Fibroblast of gingiva (primary cell): ENCODE results near the gene PDE4D.
"Not testable (repeated sequence)": the region's sequence is repeated elsewhere in the genome, so short reads cannot be mapped to it uniquely, and the experiment has no call there.

Source experiments
- DNase-seq: peaks from one replicate; pipeline ENCODE4 v3.0.0-alpha.2; 2011; ENCODE audit warnings: low read depth

PDE4D gene

GRCh38 chr5:59327191-59327980 lies 566.1 kb downstream of the PDE4D start:
- no peak for DNase-seq

GRCh38 chr5:59326596-59326995 lies 566.9 kb downstream of the PDE4D start:
- DNase-seq: peak; percentile 12

GRCh38 chr5:59325070-59325469 lies 568.5 kb downstream of the PDE4D start:
- no peak for DNase-seq

GRCh38 chr5:59322894-59323293 lies 570.6 kb downstream of the PDE4D start:
- DNase-seq: no peak

- DNase-seq: no peak
These were observed 571.5 kb downstream of the PDE4D start for GRCh38 chr5:59322058-59322457.

GRCh38 chr5:59321642-59322041 lies 571.9 kb downstream of the PDE4D start:
- no peak for DNase-seq

- no peak for DNase-seq
These were observed 573.1 kb downstream of the PDE4D start for GRCh38 chr5:59320420-59320819.

- no peak for DNase-seq
These were observed 574.3 kb downstream of the PDE4D start for GRCh38 chr5:59319250-59319649.

GRCh38 chr5:59317774-59318205 lies 575.7 kb downstream of the PDE4D start:
- DNase-seq: no peak

GRCh38 chr5:59317023-59317773 lies 576.3 kb downstream of the PDE4D start:
- DNase-seq: peak; percentile 61

- no peak for DNase-seq
These were observed 581.3 kb downstream of the PDE4D start for GRCh38 chr5:59312223-59312622.

GRCh38 chr5:59308685-59309084 lies 584.8 kb downstream of the PDE4D start:
- not testable (repeated sequence) for DNase-seq

GRCh38 chr5:59303289-59303716 lies 590.2 kb downstream of the PDE4D start:
- not testable (repeated sequence) for DNase-seq

- not testable (repeated sequence) for DNase-seq
These were observed 591.0 kb downstream of the PDE4D start for GRCh38 chr5:59302509-59302908.

- no peak for DNase-seq
These were observed 591.8 kb downstream of the PDE4D start for GRCh38 chr5:59301727-59302126.

- DNase-seq: no peak
These were observed 592.6 kb downstream of the PDE4D start for GRCh38 chr5:59300930-59301329.

- no peak for DNase-seq
These were observed 594.5 kb downstream of the PDE4D start for GRCh38 chr5:59299006-59299405.

GRCh38 chr5:59296317-59297264 lies 596.9 kb downstream of the PDE4D start:
- peak; percentile 25 for DNase-seq

GRCh38 chr5:59293700-59294099 lies 599.8 kb downstream of the PDE4D start:
- DNase-seq: no peak

- DNase-seq: no peak
These were observed 601.6 kb downstream of the PDE4D start for GRCh38 chr5:59291941-59292340.

- DNase-seq: no peak
These were observed 605.6 kb downstream of the PDE4D start for GRCh38 chr5:59287884-59288283.

GRCh38 chr5:59287361-59287760 lies 606.2 kb downstream of the PDE4D start:
- DNase-seq: no peak
